ENCODE data around the gene C10orf53.

C10orf53 gene, protein sequence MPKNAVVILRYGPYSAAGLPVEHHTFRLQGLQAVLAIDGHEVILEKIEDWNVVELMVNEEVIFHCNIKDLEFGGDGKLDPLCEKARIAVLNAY

DNA sequence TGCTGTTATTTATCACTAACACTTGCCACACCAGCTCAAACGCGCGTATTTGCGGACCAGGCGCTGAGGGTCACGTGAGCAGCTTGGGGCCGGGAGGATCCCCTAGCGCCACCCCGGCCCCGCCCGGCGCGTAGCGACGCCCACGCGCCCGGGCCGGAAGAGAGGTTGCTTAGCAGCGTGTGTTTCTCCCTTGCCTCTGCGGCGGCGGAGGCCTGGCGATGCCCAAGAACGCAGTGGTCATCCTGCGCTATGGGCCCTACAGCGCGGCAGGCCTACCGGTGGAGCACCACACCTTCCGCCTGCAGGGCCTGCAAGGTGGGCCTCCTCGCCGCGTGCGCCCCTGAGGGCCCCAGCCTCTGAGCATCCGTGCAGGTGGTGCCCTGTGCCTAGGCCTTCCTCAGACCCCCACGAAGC, at the start of gene C10orf53:
C10orf53 (plus strand) TSS at position 172 of the 414 bp plus-strand sequence; CDS start at position 219, 47 bp downstream.
- no peak for DNase-seq

DNA sequence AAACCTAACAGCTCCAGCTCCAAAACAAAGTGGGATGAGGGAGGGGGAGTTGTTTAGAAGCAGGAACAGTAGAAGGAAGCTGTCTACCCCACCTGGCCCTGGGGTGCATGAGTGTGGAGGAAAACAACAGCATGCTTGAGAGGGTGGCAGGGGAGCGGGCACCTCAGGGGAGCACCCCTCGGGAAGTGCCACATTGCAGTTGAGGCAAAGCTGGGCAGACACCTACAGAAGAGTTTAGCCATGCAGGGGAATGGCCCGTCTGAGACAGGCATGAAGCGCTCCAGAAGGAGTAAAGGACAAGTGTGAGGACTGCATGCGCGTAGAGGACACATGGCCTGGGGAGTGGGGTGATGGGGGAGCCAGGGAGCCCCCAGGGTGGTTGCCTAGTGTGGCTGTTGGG, 47.5 kb upstream of the C10orf53 start:
- DNase-seq: no peak

DNA sequence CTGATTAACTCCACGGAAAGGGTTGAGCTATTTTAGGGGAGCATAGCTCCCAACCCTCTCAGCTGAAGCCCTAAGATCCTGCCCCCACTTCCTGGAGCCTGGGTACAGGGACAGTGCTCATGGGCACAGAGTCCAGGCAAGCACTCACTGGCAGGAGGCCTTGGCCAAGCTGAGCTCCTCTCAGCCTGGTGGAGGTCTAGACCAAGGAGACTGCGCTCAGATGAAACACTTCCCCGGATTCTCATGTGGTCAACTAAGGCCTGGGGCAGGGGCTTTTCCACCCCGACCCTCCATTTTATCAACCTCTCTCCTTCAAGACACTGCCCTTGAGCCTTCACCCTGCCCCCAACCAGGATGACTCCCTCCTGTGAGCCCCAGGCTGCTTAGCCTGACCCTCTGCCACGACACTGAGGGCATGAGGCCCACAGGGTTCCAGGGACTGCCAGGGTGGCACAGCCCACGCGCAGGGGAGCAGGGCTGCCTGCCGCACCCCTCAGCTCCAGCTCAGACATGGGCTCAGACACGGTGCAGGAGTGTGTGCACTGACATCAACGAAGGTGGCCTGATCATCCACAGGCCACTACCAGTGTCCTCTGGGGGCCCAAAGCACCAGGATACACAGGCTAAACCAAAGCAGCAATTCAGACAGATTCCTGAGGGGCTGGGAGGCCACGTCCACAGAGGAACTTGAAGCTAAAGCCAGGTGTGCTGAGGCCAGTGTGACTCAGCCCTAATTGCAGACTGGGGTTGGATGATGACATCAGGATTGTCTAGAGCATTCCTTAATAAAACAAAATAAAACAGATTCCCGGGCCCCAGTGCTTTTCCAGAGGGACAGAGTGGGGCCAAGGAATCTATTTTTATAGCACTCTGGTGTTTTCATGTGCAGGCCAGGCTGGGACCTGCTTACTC, 46.8 kb upstream of the C10orf53 start:
- DNase-seq: no peak

DNA sequence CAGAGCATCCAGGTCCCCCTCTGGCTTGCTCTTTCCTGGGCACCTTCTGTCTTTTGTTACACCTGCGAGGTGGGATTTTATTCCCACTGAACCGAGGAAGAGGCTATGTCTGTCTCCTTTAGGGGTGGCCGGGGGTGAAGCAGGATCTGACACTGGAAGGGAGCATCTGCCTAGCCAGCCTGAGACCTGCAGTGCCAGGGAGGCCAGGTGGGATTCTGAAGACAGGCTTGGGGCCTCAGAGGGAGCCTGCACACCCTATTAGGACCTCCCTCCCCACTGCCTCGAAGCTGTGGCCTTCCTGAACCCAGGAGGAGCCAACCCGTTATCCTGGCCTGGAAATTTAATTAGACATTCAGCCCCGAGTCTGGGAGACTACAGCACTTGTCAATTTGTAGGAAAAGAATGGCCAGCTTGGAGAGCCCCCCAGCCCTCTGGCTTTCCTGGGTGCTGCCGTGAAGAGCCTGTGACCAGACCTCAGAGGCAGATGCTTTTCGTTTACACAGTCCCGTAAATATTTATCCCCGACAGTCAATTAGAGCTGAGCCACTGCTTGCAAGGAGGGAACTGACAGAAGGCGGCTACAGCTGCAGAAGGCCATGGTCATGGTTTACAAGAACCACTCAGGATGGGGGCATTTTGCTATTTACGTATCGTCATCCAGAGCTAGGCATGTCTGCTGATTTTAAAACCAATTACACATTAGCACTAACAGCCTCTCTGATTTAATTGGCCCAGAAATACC, 46.0 kb upstream of the C10orf53 start:
- no peak for DNase-seq

DNA sequence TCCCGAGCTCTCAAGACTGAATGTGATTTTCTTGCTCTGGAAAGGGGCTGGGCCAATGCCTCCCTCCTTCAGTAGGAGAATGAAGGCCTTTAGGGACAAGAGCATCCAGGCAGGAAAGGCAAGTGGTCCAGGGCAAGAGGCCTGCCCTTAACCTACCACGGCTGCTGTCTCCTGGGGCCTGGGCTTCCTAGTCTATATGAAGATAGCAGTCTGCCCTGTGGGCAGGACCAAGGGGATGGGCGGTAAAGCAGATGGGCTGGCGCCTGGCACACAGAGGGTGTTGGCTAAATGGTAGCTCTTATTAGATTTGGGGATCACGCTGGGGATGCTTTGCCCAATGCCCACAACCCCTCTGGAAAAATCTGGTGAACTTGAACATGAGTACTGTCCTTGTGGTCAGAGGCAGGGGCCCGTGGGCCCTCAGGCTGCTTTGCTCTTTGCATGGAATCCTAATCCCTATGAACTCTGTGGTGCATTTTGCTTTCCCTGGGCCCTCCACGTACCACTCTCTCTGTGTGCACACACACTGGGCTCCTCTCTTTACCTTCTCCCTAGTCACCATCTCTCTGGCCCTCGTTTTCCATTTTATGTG, 45.3 kb upstream of the C10orf53 start:
- DNase-seq: no peak

DNA sequence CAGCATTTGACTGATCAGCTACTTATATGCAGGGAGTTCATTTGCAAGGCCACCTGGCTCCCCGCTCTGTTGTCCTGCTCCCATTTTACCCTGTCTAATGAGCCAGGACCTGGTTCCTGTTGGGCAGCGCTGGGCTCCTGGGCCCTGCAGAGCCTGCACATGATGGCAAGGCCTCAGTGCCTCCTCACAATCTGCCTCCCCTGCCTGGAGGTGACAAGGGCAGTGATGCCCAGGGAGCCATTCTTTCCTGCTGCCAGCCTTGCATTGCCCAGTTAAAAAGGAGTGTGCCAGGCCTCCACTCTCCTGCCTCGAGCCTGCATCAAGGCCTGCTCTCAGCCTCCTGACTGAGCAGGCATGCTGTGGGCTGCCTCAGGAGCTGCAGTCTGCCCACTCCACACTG, 37.1 kb upstream of the C10orf53 start:
- no peak for DNase-seq

DNA sequence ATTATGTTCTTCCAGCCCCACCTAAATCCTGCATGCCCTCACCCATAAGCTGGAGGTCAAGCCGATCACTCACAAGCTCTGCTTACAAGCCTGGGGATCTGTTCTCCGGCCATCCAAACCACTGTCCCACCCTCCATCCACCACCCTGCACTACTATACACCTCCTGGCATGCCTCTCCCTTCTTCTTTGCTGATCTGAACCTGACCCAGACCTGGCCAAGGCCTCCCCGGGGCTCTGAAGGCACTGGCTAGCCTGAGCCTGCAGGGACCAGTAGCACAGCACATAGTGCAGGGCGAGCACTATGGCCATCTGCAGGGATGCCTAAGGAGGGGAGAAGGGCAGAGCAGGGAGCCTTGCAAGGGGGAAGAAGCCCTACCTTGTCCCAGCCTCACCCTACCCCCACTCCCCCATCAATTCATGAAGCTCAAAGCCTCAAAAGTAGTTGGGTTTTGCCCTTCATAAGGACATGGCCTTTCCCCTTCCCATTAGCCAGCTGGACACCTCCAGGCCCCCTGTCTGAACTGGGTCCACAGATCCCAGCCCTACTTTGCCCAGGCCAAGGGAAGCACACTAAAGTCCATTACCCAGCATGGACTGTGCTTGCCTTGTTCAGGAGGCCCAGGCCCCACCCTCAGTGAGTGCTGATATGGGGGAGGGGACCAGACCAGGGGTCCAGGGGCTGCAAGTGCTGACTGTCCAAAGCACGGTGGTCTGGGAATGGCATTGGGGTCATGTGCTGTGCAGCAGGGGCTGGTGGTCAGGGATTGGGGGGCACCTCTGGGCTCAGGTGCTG, 36.0 kb upstream of the C10orf53 start:
- no peak for DNase-seq

DNA sequence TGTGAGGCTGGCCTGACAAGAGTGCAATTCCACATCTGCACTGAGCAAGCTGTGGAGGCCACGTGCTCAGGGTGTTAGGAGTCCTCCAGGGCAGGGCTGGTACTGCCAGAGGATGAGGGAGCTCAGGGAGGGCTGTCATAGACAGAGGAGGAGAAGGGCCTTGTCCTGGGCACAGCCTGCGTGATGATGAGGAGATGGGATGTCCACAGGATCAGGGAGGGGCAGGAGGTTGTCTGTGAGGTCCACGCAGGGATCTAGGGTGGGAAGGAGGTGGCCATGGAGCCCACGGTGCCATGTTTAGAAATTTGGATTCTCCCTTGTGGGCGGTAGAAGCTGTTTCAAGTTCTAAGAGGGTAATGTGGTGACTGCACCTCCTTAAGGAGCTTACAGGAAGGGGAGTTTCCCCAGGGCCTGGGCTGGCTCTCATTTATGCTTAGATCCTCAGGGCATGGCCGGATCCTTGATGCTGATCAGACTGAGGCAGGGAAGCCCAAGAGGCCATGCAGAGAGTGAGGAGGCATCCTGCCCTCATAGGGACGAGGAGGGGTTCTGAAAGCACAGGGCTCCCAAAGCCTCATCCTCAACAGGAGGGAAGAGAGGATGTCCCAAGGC, 35.3 kb upstream of the C10orf53 start:
- DNase-seq: no peak

DNA sequence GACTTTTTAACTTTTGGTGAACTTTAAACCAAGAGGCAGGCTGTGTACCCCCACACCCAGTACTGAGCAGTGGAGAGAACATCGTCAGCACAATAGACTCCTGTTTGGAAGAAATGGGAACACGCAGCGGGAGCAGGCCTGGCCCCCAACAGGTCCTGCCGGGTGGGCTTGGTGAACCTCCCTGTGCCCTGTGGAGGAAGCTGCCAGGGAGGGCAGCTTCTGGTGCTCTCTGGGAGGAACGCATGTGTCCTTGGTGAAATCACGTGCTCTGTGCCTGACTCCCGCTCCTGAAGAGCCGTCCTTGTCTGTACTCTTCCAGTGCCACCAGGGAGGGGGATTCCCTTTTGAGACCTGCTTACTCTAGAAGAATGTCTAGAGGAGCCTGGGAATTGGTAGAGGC, 34.0 kb upstream of the C10orf53 start:
- no peak for DNase-seq

DNA sequence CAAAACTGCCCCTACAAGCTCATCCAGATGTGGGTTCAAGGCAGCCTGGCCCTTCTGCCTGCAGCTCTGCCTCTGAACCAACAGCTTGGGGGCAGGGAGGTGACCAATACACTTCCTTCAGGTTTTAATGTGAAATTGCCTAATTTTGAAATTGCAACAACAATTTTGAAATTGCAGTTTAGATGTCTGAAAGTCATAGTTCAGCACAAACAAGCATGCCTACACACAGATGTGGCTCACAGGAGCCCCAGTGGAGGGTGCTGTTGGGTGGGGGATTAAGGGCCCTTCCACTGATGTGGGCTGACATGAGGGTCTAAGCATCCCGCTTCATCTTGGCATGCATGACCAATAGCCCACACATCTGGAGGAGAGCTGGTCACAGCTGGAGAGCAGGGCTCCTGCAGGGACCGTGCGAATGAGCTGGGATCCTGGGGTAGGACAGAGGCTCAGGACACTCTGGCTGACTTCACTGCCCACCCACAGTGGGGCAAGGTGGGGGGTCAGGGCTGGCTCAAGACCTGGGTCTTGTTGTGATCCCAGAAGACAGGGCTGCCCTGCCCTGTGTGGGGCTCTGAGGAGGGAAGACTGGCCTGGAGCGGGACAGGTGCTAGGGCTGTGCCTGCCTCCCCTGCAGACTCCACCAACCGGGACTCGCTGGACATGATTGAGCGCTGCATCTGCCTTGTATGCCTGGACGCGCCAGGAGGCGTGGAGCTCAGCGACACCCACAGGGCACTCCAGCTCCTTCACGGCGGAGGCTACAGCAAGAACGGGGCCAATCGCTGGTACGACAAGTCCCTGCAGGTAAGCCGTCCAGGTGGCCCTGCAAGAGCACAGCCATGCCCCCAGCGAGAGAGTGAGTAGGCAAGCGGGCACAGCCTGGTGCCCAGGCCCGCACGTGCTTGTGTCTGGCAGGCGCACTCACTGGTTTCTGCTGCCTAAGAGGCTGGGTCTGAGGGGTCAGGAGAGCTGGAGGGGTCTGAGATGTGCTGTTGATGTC, 33.3 kb upstream of the C10orf53 start:
- DNase-seq: no peak

DNA sequence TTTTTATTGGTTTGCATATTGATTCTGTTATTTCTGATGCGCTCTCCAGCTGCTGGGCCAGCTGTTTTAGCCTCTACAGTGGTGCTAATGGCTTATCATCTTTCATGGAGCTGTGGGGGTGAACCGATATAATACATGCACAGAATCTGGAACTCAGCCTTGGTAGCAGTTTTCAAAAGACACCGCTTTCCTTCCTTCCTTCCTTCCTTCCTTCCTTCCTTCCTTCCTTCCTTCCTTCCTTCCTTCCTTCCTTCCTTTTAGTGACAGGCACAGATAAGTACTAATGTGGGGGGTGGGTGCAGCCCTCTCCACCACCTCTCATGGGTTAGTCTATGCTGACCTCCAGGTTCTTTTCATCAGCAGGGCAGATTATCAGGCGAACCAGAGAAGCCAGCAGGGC, 31.9 kb upstream of the C10orf53 start:
- no peak for DNase-seq

DNA sequence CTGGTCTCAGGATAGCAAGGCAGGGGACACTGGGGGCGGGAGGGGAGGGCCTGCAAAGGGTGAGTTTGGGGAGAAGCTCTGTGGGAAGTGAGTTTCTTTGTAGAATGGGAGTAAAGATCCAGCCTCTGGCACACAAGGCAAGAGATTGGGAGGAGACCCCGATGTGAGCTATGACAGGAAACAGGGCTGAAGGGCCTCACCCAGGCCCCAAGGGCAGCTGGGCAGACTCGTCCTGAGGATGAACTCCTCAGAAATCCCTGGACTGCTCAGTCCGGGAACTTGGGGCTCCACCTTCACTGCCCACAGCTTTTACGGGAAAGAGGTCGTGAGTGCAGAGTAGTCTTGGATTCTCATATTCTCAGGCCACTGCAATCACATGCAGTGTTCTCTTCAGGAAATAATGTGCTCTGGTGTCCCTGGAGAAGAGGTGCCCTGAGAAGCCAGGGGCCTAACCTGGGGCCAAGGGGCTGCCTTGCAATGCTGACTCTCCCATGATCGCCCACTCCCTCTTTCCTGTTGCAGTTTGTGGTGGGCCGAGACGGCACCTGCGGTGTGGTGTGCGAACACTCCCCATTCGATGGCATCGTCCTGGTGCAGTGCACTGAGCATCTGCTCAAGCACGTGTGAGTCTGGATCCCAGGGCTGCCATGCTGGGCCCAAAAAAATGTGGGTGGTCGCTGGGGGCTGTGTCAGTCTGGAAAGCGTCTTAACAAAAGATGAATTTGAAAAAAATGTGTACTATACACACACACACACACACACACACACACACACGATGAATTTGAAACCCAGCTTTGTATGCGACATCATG, 31.3 kb upstream of the C10orf53 start:
- no peak for DNase-seq

DNA sequence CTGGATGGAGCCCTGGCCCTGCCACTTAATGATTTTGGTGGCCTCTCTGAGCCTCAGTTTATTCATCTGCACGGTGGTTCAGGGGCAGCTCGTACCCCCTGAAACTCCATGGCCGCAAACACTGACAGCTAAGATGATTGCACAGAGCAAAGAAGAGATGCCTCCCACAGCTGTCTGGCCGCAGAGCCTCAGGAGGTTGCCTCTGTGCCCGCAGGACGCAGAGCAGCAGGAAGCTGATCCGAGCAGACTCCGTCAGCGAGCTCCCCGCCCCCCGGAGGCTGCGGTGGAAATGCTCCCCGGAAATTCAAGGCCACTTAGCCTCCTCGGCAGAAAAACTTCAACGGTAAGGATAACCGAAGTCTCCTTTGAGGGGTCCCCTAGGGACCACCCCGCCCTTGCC, 30.2 kb upstream of the C10orf53 start:
- DNase-seq: no peak

DNA sequence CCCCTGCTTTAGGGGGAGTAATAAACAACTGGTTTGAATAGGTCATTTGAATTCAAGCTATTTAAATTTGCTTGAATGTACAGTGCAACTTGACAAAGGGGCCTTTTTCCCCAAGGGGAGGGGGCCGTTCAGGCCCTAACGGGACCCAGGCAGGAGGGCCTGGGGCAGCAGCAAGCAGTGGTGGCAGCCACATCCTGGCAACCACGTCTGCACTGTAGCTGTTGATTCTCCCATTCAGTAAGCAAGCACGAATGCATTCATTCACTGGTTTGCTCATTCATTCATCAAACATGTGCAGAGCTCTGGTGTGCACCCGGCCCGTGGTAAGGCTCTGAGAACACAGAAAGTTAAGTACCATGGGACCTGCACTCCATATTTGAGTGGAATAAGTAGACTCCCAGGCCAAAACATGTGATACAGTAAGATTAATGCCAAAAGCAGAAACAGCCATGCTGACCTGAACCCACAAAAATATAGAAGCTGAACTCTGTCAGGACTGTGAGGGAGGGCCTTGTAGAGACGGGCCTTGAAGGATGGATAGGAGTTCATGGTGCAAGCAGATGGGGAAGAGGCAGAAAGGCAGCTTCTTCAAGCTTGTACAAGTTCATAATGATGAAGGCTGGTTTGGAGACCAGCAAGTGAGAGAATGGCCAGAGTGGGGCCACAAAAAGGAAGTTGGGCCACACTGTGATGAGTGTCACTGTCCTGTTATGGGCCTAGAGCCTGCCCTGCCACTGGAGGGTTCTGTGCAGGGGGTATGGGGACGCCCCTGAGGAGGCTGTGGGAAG, 29.3 kb upstream of the C10orf53 start:
- DNase-seq: no peak

DNA sequence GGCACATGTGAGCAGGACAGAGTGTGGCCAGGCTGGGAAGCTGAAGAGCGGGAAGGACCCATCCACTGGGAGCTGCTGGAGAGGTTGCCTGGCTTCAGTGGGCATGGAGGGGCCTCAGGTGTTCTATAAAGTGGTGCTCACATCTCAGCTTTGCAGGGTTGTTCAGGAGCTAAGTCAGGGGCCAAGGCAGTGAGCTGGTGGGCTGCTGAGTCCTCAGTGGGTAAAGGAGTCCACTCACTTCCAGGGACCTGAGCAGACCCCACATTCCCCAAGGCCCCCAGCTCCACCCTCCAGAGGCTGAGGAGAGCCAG, 28.8 kb upstream of the C10orf53 start:
- no peak for DNase-seq

DNA sequence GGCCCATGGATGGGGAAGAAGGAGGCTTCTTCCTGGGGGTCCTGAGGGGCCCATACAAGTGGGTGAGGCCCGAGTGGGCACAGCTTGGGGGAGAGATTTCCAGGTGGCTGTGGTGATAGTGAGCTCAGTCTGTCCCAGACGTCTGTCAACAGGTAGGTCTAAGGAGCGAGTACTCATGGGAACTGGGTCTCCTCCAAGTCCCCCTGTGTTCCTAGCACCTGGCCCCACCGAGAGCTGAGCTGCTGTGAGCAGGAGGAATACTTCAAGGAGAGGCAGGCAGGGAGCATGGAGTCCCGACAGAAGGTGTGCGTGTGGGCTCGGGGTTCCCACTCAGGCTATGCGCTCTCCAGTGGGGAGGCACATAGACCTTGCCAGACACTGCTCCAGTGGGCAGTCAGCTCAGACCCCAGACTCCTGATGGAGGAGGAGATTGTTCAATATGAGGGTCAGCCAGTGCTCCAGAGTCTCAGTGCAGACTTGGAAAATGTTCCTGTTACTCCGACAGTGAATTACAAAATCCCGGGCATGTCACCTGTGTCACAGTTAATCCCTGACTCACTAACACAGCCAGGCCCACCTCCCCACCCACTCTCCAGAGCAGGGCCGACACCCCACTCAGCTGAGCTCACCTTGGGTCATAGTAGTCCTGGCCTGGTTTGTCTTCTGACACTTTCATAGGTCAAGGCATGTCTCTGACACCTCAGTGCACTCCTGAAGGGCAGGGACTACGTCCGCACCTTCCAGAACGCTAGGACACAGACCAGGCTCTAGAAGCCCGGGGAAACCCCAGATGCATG, 28.2 kb upstream of the C10orf53 start:
- no peak for DNase-seq

DNA sequence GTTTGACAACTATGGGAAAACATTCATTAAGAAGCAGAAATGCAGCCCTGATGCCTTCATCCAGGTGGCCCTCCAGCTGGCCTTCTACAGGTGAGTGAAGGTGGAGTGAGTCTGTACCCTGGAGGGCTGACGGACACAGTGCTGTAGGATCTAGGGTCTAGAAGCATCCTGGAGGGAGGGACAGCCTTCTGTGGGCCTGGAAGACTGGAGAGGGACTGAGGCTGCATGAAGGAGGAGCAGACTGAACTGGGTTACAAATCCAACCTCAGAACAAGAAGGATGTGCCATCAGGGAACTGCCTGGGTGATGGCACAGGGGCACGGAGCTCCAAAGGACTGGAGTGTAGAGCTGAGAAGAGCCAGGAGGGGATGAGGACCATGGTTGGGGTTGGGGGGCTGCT, 27.5 kb upstream of the C10orf53 start:
- DNase-seq: no peak
